ENCODE measurements around the gene QPRT. TPM values are rescaled to one million over a fixed set of nuclear protein-coding genes. Genes with fewer than 3 reads are reported as not detected.

QPRT gene
- total RNA-seq, 1 experiment from 2014 or later: 0.52 TPM

GRCh38 chr16:29736112-29736511 is 57.1 kb downstream of the QPRT start (continued):
- TF ChIP-seq ZBTB33 (IDR thresholded peaks at IDR 0.05; ENCODE audit: extremely low read depth, insufficient replicate concordance, low read length) (no peak), ZFX (IDR thresholded peaks at IDR 0.05) (no peak)

- intact Hi-C loops (cut with micrococcal nuclease): no loop called here
These were observed 57.8 kb downstream of the QPRT start for GRCh38 chr16:29736764-29737163.

More at GRCh38 chr16:29736764-29737163, 57.8 kb downstream of the QPRT start:
- no peaks in the 10 kb centered on the region for H3K9me3 ChIP-seq (ENCODE audit: control insufficient read depth in 1 of 2, insufficient read depth in 1 of 2, low read depth in 1 of 2, low read length in 2 of 2)
- ATAC-seq (no peak), DNase-seq (ENCODE audit: low read depth, low spot score) (no peak)
- no peak overlapping the region for H3K27ac ChIP-seq (ENCODE audit: low read depth, low read length)
- H3K4me1 ChIP-seq (ENCODE audit: control insufficient read depth in 1 of 2, insufficient read depth in 2 of 2, low read length in 2 of 2): no peaks in the 10 kb centered on the region
- no peak overlapping the region for H2AFZ ChIP-seq (ENCODE audit: low read depth, low read length, poor library complexity, severe bottlenecking)
- CTCF ChIA-PET: no interaction called here
- H3K4me2 ChIP-seq (ENCODE audit: low read length): no peak overlapping the region
- no peak overlapping the region for H3K4me3 ChIP-seq (replicated peaks in 1 of 2; ENCODE audit: low read depth in 1 of 2, low read length in 2 of 2)
- RAD21 ChIA-PET (ENCODE audit: low non-redundant PET in 1 of 2, low total read pairs in 2 of 2, uncharacterized antibody in 2 of 2, unreplicated experiment in 2 of 2): no interaction called here
- no TSS peak for BruUV-seq (replicated peaks)
- POLR2A ChIA-PET: no interaction called here
- no peaks in the 10 kb centered on the region for H4K20me1 ChIP-seq (ENCODE audit: insufficient read depth)
- no peak overlapping the region for H3K9ac ChIP-seq (ENCODE audit: low read length)
- H3K9me2 ChIP-seq (ENCODE audit: insufficient read depth): no peaks in the 10 kb centered on the region
- no peaks in the 10 kb centered on the region for H3K27me3 ChIP-seq (ENCODE audit: insufficient read depth, low read length)
- no peaks in the 10 kb centered on the region for H3K36me3 ChIP-seq (ENCODE audit: control insufficient read depth in 1 of 2, insufficient read depth in 2 of 2, low read length in 2 of 2)
- TF ChIP-seq ZNF274 (IDR thresholded peaks at IDR 0.05; ENCODE audit: low read depth, low read length) (no peak), JUND (IDR thresholded peaks at IDR 0.05) (no peak), POLR2AphosphoS5 (IDR thresholded peaks at IDR 0.05; ENCODE audit: low read depth, low read length) (no peak), CTCF (IDR thresholded peaks at IDR 0.05 in 2 of 3, conservative IDR thresholded peaks at IDR 0.05 in 1 of 3; ENCODE audit: borderline replicate concordance in 1 of 3, insufficient read depth in 1 of 3, low read depth in 2 of 3, low read length in 2 of 3) (no peak), EGR1 (IDR thresholded peaks at IDR 0.05; ENCODE audit: low read depth) (no peak), SIN3A (IDR thresholded peaks at IDR 0.05; ENCODE audit: low read depth) (no peak), EZH2phosphoT487 (IDR thresholded peaks at IDR 0.05; ENCODE audit: borderline replicate concordance) (no peak), POLR2A (IDR thresholded peaks at IDR 0.05; ENCODE audit: borderline replicate concordance, extremely low read depth, insufficient read depth, insufficient read length) (no peak)
- no peaks in the 10 kb centered on the region for H3K79me2 ChIP-seq (ENCODE audit: insufficient read depth, low read length)

Measured in HCT116 (cell line).